Stimulated activated CD8-positive, alpha-beta memory T cell treated with anti-CD3 and anti-CD28 coated beads, Interleukin-15, amount 100 ng/mL, for 1 hour (primary cell): Measurements from ENCODE around the gene AKT2.

ENCODE experiments used
- DNase-seq: peaks from one replicate; pipeline ENCODE4 v3.0.0-alpha.2; 2020; ENCODE audit warnings: low read depth

Gene AKT2

DNA sequence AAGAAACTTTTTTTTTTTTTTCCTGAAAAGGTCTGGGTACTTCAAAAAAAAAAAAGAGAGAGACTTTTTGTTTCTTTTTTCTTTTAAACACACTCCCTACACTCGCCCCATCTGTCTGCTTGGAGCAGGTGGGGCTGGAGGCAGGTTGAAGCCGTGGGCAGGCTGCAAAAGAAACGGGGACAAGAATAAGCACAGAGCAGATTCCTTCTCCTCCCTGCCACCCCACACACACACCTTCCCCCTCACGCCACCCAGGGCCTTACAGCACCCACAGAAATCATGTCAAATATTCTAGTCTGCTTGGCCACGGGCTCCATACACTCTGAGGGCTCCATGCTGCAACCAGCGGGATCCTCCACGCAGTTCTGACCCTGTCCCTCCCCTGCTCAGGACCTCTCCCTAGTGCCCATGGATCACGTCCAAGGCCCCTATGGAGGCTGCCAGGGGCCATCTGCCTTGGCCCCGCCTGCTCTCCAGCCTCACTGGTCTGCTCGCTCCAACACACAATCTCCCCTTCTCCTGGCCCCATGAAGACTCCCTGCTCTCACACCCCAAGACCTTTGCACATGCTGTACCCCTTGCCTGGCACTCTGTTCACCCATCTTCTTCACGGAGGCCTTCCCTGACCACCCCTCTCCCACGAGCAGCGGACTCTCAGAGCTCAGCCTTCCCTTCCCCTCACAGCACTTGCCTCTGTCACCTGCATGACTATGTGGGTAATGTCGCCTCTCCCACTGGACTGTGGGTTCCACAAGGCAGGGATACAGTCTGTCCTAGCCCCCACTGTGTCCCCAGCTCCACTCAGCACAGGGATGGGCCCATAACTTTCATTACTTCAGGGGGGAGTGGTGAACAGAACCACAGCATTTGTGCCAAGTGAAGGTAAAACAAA is 11.4 kb downstream of the AKT2 start:
- DNase-seq, result no peak

DNA sequence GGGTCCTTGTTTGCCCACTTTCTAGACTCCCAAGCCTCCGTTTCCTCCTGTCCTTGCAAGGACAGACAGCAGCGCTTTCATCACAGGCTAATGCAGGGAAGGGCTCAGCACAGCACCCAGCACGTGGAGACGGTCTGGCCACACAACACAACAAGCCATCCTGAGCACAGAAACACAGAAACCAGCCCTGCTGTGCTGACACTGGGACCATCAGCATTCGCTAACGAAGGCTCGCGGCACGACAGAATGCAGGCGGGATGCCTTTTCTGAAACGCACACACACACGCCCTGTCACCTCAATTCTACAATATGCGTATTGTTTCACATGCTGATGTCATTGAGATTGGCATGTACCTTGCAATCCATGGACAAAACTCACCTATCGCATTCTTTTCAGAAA is 12.9 kb downstream of the AKT2 start:
- DNase-seq, result no peak

DNA sequence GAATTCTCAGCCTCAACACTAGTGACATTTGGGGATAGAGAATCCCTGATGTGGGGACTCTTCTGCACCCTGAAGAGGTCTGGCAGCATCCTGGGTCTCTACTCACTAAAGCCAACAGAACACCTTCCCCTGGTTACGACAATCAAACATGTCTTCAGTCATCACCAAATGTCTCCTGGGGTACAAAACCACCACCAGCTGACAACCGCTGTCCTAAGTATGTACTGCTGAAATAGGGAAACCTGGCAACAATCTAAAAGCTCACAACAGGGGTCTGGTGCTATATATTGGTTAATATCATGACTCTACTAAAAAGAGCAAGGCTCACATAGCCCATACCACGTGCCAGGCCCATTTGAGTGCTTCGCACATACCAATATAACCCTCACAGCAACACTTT is 13.4 kb downstream of the AKT2 start:
- no peak for DNase-seq

DNA sequence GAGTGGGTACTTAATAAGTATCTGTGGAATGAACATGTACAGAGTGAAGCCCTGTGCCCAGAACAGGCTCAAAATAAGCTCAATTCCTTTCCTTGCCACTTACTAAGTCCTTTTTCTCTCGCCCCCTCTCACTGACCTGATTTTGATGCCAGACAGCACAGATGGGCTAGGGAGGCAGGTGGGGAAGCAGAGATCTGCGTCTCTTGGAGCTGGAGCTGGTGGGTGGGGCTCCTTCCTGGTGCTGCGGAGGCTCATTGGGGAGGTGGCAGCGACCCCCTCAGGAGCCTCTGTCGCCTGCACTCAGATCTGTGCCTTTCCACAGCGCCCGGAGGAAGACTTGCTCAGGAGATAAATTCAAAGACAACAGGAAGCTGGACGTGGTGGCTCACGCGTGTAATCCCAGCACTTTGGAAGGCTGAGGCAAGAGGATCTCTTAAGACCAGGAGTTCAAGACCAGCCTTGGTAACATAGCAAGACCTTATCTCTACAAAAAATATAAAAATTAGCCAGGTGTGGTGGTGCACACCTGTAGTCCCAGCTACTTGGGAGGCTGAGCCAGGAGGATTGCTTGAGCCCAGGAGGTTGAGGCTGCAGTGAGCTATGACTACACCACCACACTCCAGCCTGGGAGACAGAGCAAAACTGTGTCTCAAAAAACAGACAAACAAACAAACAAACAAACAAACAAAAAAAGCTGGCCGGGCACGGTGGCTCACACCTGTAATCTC is 14.6 kb downstream of the AKT2 start:
- DNase-seq, result no peak

DNA sequence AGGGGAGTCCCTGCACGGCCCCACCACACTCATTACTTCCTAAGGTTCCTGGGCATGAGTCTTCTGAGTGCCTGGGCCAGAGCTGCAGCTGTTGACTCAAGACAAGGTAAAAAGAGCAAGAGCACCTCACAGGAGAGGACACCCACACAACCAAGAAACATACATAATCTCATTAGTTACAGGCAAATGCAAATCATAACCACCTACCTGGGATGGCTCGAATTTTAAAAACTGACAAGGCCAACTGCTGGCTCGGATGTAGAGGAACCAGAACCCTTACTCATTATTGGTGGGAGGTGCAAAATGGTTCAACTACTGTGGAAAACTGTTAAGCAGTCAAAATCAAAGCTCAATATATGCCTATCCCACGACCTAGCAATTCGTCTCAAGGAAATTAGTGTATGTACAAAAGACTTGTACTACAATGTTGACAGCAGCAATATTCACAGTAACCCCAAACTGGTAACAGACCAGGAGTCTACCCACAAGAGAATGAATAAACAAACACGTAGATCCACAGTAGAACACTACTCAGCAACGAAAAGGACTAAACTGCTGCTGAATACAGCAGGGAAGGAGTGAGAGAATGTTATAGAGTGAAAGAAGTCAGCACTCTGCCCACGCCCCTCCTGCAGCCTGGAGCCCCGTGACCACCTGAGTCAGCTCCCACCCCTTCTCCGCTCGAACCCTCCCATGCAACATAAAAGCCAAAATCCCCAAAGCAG is 15.8 kb downstream of the AKT2 start:
- no peak for DNase-seq

DNA sequence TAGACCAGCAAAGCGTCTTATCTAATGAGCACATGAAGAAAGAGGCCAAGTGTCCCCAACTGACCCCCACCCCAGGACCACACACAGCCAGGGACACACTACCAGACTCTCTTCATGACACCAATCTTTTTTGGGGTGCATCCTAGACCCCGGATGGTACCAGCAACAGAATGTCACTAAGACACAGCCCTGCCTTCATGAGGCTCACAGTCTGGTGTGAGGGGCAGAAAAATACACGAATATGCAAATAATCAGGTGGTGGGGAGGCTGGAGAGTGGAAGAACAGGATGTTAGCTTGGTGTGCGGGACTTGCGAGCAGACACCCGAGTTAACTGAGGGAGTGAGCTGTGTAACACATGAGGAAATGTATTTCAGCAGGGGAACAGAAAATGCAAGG is 17.5 kb downstream of the AKT2 start:
- DNase-seq, result no peak

DNA sequence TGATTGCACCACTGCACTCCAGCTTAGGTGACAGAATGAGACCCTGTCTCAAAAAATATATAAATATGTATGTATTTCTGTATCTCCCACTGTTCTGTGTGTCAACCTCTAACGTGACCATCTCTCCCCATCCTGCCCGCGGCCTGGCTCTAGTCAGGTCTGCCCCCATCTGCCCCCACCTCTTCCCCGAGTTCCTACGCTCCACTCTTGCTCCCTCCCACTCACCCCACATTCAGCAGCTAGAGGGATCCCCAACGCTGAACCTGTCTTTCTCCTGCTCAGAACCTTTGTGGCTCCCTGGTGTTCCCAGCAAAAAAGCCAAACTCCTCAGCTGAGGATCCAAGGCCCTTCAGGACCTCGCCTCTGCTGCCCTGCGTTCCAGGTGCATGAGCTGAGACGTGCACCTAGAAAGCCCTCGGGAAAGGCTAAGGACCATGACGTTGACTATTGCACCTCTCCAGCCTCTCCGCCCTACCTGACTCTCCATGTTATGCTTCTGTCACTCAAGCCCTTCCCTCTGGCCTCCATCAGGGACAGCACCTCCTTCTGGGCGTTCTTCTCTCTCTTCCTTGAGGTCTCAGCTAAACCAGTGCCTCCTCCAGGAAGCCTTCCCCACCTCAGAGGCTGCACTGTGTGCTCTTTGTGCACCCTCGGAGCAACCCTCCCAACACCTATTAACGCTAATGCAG is 18.1 kb downstream of the AKT2 start:
- DNase-seq, result no peak

DNA sequence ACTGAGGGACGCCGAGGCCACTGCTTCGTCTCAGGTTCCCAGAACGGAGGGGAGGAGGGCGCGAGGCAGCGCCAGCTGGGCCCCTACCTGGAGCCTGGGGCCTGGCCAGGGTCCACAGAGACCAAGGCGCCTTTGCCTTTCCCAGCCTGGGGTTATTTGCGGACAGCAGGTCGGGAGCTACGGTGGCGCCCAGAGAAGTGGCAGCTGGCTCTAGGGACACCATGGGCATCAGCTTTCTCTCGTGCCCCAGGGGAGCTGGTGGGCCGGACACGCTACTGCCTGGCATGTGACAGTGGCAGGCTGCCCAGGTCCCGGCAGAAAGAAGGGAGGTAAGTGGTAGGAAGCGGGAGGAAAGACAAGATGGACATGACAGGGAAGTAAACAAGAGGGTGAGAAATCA is 19.0 kb downstream of the AKT2 start:
- DNase-seq, result no peak

DNA sequence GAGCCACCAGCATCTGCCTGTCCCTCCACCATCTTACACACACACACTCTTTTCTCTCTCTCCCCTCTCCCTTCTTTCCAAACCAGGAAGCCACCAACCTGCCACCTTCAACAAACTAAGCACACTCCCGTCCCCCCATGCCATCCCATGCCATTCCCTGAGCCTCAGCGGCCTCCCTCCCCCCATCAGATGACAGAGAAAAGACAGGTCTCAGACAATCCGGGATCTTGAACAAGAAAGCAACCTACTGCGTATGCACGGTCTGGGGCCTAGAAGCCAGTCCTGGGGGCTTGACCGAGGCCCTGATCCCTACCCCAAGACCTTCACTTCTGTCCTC is 19.4 kb downstream of the AKT2 start:
- DNase-seq, result no peak

DNA sequence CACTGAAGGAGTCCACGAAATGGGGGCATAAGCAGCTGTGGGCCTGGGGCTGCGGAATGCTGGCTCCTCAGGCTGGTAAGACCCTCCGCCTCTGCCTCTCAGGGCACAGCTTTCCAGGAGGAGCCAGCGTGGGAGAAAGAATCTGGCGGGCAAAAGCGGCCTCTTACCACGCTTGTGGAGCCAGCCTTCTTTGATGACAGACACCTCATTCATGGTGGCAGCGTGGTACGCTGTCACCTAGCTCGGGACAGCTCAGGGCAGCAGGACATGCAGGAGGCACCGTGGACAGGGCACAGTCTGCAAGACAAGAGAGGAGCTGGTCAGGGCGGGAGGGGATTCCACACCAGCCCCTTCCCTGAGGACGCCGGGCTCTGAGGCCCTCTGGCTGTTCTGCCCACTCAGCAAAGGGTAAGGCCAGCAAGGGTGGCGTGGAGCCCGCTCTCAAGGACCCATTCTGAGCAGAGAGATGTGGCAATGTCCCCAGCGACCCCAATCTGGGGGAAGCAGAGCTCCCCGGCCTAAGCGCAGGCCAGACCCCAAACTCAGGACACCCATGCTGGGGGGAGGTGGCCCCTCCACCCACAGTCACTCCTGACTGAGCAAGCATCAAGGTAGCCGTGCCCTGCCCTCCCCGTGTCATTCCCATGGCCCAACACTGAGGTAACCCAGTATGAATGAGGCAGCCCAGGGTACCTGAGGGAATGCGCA is 19.9 kb downstream of the AKT2 start:
- DNase-seq, result no peak

DNA sequence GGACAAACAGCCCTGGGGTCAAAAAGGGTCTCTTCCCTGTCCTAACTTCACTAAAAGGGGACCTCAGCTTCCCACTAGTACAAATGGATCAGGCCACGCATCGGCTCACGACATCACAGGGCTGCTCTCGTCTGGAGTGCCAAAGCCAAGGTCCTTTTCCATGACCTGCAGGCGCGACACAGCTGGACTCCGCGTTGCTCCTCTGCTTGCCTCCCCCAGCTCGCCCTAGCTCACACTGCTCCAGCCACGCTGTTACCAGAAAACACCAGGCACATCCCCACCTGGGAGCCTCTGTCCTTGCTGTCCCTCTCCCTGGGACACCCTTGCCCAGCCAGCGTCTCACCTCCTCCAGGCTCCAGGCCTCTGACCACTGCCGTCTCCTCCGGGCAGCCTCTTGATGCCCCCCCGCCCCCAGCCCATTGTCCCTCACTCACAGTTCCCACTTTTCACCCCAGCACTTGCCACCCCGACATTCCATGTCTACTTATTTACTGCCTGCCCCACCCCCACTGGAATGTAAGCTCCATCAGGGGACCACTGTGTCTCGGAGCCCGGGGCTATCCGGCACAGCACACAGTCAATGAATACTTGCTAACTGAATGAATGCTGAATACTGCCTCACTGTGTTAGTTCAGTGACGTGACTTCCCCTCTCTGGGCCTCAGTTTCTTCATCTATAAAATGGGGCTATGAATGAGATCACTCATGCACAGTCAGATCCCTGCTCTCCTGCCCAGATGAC is 20.7 kb downstream of the AKT2 start:
- DNase-seq, result no peak

DNA sequence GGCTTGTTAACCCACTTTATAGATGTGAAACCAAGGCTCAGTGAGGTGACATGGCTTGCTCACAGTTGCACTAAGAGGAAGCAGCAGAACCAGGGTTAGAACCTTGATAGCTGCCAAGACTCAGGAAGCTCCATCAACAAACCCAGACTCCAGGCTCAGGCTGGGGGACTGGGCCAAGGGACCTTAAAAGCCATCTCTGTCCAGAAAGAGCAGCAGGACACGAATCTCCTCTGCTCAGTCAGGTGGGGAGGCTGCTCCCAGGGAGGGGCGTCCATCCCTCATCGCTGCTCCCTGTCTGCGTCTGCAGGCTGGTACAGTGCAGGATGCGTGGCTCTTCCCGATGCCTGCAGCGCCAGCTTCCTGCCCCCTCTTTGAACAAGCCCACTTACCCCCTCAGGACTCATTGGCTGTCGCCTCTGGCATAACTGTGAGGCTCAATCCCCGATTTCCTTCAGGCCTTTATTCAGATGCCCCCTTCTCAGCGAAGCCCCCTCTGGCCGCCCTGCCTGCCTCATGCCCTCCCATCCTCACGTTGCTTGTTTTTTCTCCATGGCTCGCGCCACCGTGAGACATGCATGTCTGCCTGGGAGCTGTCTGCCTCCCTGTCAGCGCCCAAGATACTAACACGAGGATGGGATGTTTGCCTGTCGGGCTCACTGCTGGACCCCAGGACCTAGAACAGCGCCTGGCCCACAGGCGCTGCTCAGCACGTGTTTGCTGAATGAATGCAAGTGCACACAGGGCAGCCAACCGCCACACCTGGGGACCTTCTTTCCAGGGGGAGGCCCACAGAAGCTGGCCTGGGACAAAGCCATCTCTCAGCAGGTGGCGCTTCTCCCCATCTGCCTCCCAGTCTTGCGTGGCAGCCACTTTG is 21.5 kb downstream of the AKT2 start:
- no peak for DNase-seq

DNA sequence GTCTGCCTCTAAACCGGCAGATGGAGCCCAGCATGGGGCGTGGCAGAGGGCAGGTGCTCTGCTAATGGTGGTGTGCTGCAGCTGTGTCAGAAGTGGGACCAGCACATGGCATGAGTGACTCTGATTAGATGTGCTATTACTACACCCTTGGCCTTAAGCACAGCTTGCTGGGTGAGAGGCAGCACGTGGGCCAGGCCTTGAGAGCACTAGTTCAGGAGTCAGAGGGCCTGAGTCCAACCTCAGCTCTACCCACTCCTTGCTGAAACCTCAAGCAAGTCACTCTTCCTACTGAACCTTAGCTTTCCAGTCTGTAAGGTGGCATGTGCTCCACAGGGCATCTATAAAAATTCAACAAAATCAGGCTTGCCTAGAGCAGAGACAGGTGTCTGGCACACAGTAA is 22.7 kb downstream of the AKT2 start:
- no peak for DNase-seq

DNA sequence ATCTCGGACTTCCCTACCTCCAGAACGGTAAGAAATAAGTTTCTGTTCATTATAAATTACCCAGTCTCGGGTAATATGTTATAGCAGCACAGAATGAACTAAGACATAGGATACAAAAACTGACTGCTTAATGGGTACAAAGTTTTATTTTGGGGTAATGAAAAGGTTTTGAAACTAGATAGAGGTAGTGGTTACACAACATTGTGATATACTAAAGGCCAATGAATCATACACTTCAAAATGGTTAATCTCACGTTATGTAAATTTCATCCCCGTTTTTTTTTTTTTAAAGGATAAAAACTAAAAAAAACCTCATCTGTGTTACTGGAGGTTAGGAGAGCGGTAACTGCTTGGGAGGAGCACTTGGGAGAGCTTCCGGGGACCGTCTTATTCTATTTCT is 23.5 kb downstream of the AKT2 start:
- DNase-seq, result no peak

DNA sequence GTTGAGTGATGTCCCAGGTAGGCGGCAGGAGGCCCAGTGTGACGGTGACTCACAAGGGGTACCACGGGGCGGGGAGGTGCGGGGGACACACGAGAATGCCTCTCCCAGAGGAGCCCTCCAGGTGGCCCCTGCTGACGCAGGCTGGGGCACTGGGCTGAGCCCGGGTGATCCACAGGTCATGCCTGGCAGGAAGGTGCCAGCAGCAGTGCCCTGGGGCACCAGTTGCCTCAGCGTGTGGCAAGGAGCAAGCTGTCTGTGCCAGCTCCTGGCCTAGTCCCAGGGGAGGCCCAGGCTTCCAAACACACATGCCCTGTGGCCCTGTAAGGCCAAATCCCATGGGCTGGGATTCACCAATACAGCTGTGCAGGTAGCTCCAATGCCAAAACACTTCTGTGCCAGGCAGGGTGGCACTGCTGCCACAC is 28.0 kb downstream of the AKT2 start:
- no peak for DNase-seq

DNA sequence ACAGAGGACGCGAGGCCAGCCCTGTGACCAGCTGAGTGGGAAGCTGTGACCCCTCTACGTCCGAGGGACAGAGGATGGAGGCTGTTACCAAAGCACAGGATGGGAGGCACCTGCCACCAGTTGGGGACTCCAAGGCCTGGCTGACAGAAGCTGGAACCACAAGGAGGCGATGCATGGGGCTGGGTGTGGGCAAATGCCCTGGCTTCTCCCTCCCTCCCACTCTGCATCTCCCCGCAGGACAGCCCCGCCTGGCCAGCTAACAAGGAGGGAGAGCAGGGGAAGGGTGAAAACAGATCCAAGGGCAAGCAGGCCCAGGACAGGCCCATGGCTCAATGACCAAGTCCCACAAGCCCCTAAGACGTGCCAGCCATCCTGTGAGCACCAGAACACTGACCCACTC is 28.6 kb downstream of the AKT2 start:
- DNase-seq, result no peak

DNA sequence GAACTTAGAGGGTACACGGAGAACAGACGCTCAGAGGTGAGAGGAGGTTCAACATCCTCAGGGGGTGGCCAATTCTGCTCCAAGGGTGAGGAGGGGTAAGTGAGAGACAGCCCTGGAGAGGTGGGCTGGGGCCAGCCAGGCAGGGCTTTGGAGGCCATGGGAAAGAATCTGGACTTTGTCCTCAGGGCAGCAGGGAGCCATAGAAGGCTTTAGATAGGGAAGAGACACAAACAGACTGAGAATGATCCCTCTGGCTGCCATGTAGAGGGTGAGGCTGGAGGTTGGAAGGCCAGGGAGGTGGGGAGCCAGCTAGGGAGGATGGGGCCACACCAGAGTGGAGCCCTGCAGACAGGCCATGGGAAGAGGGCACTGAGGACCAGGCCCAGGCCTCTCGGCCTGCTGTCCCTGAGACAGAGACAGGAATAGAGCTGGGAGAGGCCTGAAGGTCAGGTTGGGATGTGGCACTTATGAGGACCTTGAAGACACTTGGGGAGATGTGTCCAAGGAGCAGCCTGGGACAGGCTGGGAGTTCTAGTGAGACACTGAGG is 29.5 kb downstream of the AKT2 start:
- DNase-seq, result no peak

DNA sequence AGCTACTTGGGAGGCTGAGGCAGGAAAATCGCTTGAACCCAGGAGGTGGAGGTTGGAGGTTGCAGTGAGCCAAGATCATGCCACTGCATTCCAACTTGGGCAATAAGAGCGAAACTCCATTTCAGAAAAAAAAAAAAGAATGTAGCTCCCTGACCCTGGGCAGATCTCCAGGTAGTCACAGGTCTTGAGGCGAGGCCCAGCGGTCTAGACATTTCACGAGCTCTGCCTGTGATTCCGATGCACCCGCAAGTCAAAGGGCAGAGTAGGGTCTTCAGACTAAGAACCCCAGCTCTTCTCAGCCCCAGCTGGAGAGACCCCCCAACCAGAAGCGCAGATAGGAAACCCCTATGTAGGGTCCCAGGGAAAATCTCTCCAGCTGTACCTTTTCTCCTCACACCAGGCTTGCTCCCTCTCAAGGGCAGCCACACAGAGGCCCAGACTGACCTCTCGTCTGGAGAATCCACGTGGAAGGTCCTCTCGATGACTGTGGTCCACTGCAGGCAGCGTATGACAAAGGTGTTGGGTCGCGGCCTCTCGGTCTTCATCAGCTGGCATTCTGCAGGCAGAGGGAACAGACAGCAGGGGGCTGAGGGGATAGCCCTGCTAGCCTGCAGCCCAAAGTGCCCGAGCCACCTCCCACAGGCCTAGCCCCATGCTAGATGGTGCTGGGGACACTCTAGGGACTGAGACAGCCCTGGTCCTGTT is 30.3 kb downstream of the AKT2 start:
- DNase-seq, result no peak

DNA sequence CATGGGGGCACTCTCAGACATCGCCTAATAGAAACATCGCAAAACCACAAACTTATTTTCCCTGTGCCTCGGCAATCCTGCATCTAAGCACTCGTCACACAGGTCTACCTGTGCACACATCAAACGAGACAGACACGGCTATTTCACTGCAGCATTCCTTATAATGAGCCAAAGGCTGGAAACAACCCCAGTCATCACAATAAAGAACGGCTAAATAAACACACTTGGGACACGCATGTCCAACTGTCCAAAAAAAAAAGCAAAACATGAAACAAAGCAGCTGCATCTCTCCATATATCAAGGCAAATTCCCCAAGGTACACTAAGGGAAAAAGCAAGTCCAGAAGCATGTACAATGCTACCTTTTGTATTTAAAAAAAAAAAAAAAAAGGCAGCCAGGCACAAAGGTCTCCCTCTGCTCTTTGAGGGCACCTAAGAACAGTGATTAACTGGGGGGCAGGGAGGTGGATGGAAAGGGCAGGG is 31.5 kb downstream of the AKT2 start:
- no peak for DNase-seq
